SKM-1 (cell line): Measurements from ENCODE around the gene DLL1.

Experiments
- DNase-seq: peaks from one replicate; lab custom pipeline; 2025; ENCODE audit not compliant: unreplicated experiment; lab: John Stamatoyannopoulos, UW

DLL1 gene

DNA sequence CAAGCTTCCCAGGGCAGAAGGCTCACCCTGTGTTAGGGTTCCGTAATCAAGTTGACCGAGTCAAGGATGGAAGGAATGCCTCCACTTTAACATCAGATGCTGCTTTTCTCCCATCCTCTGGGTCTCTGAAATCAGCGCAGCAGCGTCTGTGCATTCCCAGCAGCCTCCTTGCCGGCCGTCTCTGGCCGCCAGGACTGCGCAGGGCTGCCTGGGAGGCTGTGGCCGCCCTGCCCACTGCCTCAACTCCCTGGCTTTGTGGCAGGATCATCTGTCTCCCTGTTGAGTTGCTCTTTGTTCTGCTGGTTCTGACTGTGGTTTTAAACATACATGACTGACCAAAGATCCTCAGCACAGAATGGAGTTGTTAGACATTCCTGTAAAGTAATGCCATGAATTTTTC is 56.5 kb downstream of the DLL1 start:
- no peak for DNase-seq

DNA sequence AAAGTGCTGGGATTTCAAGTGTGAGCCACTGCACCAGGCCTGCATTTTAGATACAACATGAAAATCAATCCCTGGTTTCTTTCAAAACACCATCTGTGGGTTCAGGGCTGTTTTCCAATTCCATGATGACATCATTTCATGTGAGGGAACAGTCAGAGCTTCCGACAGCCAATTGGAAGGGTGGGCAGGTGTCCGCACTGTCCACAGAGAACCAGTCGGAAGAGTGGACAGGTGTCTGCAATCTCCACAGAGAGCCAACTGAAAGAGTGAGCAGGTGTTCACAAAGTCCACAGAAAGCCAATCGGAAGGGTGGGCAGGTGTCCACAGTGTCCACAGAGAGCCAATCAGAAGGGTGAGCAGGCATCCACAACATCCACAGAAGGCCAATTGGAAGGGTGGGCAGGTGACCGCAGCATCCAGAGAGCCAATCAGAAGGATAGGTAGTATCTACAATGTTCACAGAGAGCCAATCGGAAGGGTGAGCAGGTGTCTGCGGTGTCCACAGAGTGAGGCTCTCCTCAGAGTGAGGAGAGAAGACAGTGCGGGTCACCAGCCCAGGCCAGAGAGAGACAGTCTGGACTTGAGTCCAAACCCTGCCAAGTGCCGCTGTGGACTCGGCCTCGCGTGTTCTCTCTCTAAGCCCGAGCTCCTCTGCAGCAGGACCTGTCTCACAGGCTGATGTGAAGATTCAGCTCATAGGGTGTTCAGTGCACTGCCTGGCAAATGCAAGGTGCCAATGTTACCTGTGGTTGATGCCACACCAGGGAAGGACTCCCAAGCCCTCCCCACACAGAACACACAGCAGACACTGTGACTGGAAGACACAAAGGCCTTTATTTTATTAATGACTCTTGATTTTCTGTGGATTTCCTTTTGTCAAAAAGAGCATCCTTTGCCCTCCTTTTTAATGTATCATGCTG is 57.3 kb downstream of the DLL1 start:
- no peak for DNase-seq
